H9 (cell line): Measurements from ENCODE around the gene THSD4. TPM values are rescaled to one million over a fixed set of nuclear protein-coding genes. Genes with fewer than 3 reads are reported as not detected.

Experiments used
- DNase-seq: peaks from one replicate; pipeline ENCODE4 v3.0.0-alpha.2; 2017
- H2AFZ ChIP-seq: one replicate; pipeline ENCODE4 v1.6.1; 2013; ENCODE audit warnings: mild to moderate bottlenecking, low read length, control low read depth, moderate library complexity
- H2AK5ac ChIP-seq: 2 replicates; pipeline ENCODE4 v1.6.1; 2013; ENCODE audit warnings: low read length, control low read depth, mixed read lengths; ENCODE audit not compliant: insufficient read length
- H2BK120ac ChIP-seq: one replicate; pipeline ENCODE4 v1.6.1; 2013; ENCODE audit warnings: low read depth, mild to moderate bottlenecking, low read length, control low read depth, inconsistent platforms; ENCODE audit not compliant: poor library complexity, severe bottlenecking
- H2BK12ac ChIP-seq: 2 replicates; pipeline ENCODE4 v1.6.1; 2013; ENCODE audit warnings: low read length, control low read depth, mixed read lengths, low read depth; ENCODE audit not compliant: insufficient read length
- H2BK15ac ChIP-seq: 2 replicates; pipeline ENCODE4 v1.6.1; 2013; ENCODE audit warnings: low read depth, low read length, control low read depth
- H2BK20ac ChIP-seq: one replicate; pipeline ENCODE4 v1.6.1; 2013; ENCODE audit warnings: low read depth, mild to moderate bottlenecking, low read length, control low read depth, inconsistent platforms; ENCODE audit not compliant: poor library complexity, severe bottlenecking
- H2BK5ac ChIP-seq: 2 replicates; pipeline ENCODE4 v1.6.1; 2013; ENCODE audit warnings: low read length, control low read depth, mixed read lengths; ENCODE audit not compliant: insufficient read length
- H3K14ac ChIP-seq: 2 replicates; pipeline ENCODE4 v1.6.1; 2013; ENCODE audit warnings: low read length, control low read depth; ENCODE audit not compliant: insufficient read depth
- H3K18ac ChIP-seq: 2 replicates; pipeline ENCODE4 v1.6.1; 2013; ENCODE audit warnings: low read depth, mild to moderate bottlenecking, mixed read lengths, low read length, control low read depth; ENCODE audit not compliant: insufficient read length
- H3K23ac ChIP-seq: 2 replicates; pipeline ENCODE4 v1.6.1; 2013; ENCODE audit warnings: low read length, control low read depth, mixed read lengths, low read depth; ENCODE audit not compliant: insufficient read length
- H3K23me2 ChIP-seq: 2 replicates; pipeline ENCODE4 v1.6.1; 2013; ENCODE audit warnings: low read depth, mild to moderate bottlenecking, mixed read lengths, low read length, control low read depth; ENCODE audit not compliant: insufficient read length, poor library complexity, severe bottlenecking
- H3K27ac ChIP-seq: 2 replicates; pipeline ENCODE4 v1.5.1; 2013; ENCODE audit warnings: low read length, control low read depth, mixed read lengths, low read depth; ENCODE audit not compliant: insufficient read length
- H3K27me3 ChIP-seq: 2 replicates; pipeline ENCODE4 v1.6.1; 2013; ENCODE audit warnings: low read length, control low read depth, inconsistent platforms; ENCODE audit not compliant: insufficient read depth
- H3K4ac ChIP-seq: 2 replicates; pipeline ENCODE4 v1.6.1; 2013; ENCODE audit warnings: low read depth, mild to moderate bottlenecking, control low read depth, inconsistent platforms, low read length, moderate library complexity
- H3K4me1 ChIP-seq: 2 replicates; pipeline ENCODE4 v1.6.1; 2013; ENCODE audit warnings: low read length, control low read depth, inconsistent platforms; ENCODE audit not compliant: insufficient read depth
- H3K4me2 ChIP-seq: 2 replicates; pipeline ENCODE4 v1.6.1; 2013; ENCODE audit warnings: low read length, control low read depth, mixed read lengths; ENCODE audit not compliant: insufficient read length, insufficient read depth
- H3K56ac ChIP-seq: 2 replicates; pipeline ENCODE4 v1.6.1; 2013; ENCODE audit warnings: low read depth, mild to moderate bottlenecking, mixed read lengths, low read length, control low read depth; ENCODE audit not compliant: insufficient read length
- H3K79me1 ChIP-seq: 2 replicates; pipeline ENCODE4 v1.6.1; 2013; ENCODE audit warnings: low read depth, mild to moderate bottlenecking, moderate library complexity, low read length, control low read depth, inconsistent platforms; ENCODE audit not compliant: insufficient read depth, poor library complexity, severe bottlenecking
- H3K79me2 ChIP-seq: 2 replicates; pipeline ENCODE4 v1.6.1; 2013; ENCODE audit warnings: low read length, control low read depth, inconsistent platforms; ENCODE audit not compliant: insufficient read depth
- H3K9ac ChIP-seq: 2 replicates; pipeline ENCODE4 v1.6.1; 2013; ENCODE audit warnings: low read length, control low read depth, mixed read lengths; ENCODE audit not compliant: insufficient read length; ENCODE audit errors: extremely low read depth
- H3K9me3 ChIP-seq: one replicate; pipeline ENCODE4 v1.6.1; 2013; ENCODE audit warnings: low read depth, low read length, inconsistent platforms; ENCODE audit not compliant: control insufficient read depth
- H3T11ph ChIP-seq: one replicate; pipeline ENCODE4 v1.6.1; 2013; ENCODE audit warnings: mild to moderate bottlenecking, low read length, control low read depth, inconsistent platforms
- H4K20me1 ChIP-seq: one replicate; pipeline ENCODE4 v1.6.1; 2013; ENCODE audit not compliant: control insufficient read depth, insufficient read length, insufficient read depth
- H4K5ac ChIP-seq: 2 replicates; pipeline ENCODE4 v1.6.1; 2013; ENCODE audit warnings: low read depth, mild to moderate bottlenecking, mixed read lengths, low read length, control low read depth; ENCODE audit not compliant: insufficient read length
- H4K8ac ChIP-seq: replicated peaks from 2 replicates; pipeline ENCODE4 v1.6.1; 2013; ENCODE audit warnings: low read length, control low read depth, mixed read lengths, low read depth; ENCODE audit not compliant: insufficient read length
- H4K91ac ChIP-seq: 2 replicates; pipeline ENCODE4 v1.6.1; 2013; ENCODE audit warnings: low read depth, mild to moderate bottlenecking, moderate library complexity, mixed read lengths, low read length, control low read depth; ENCODE audit not compliant: insufficient read length
- H3K27ac Mint-ChIP-seq, 3 experiments: 2 replicates in 2 of 3; 3 replicates in 1 of 3; pipeline ENCODE4 v1.8.0; 2020 to 2021; ENCODE audit warnings: mixed read lengths in 3 of 3, mild to moderate bottlenecking in 1 of 3, moderate library complexity in 1 of 3
- H3K27me3 Mint-ChIP-seq: 2 replicates; pipeline ENCODE4 v1.8.0; 2021; ENCODE audit warnings: low read depth, mild to moderate bottlenecking, moderate library complexity, mixed read lengths
- H3K36me3 Mint-ChIP-seq, 3 experiments: 2 replicates in 2 of 3; 3 replicates in 1 of 3; pipeline ENCODE4 v1.8.0; 2020 to 2021; ENCODE audit warnings: low read depth in 3 of 3, mixed read lengths in 3 of 3; ENCODE audit not compliant: insufficient read depth in 1 of 3
- H3K4me1 Mint-ChIP-seq, 2 experiments: 2 replicates each; pipeline ENCODE4 v1.8.0; 2020; ENCODE audit warnings: mixed read lengths in 2 of 2
- H3K4me3 Mint-ChIP-seq, 2 experiments: 2 replicates in 1 of 2; 3 replicates in 1 of 2; pipeline ENCODE4 v1.8.0; 2020 to 2021; ENCODE audit warnings: mild to moderate bottlenecking in 2 of 2, mixed read lengths in 2 of 2, moderate library complexity in 1 of 2
- H3K9me3 Mint-ChIP-seq, 2 experiments: 2 replicates in 1 of 2; 3 replicates in 1 of 2; pipeline ENCODE4 v1.8.0; 2020; ENCODE audit warnings: mild to moderate bottlenecking in 2 of 2, mixed read lengths in 2 of 2, moderate library complexity in 1 of 2
- CTCF ChIP-seq: fragments of 200-600 bp; sonication (generic); conservative IDR thresholded peaks from 3 replicates; pipeline ENCODE4 v1.8.0; 2021; ENCODE audit warnings: antibody characterized with exemption, mild to moderate bottlenecking
- WGBS: extraction: QIAGEN DNeasy Blood & Tissue Kit; methylation state at CpG from one replicate; pipeline ENCODE4 v1.1.7; 2013; ENCODE audit warnings: missing lambda C conversion rate, low lambda C conversion rate, mixed read lengths; ENCODE audit not compliant: insufficient read length; ENCODE audit errors: extremely low coverage; 5-methylcytosine and 5-hydroxymethylcytosine counted together
- total RNA-seq: library from RNA; stranded (reverse); gene quantifications from 2 replicates; pipeline ENCODE4 v1.2.1, GENCODE V29; 2021

The THSD4 gene
- total RNA-seq, 1 experiment from 2014 or later = 5.5 TPM

- H3K27me3 Mint-ChIP-seq = no peaks in the 10 kb centered on the region
- Histone ChIP-seq H2BK20ac (no peak overlapping the region), H3K79me1 (no peaks in the 10 kb centered on the region), H3K79me2 (no peaks in the 10 kb centered on the region), H3K27ac (no peak overlapping the region), H3K14ac (no peak overlapping the region), H3K18ac (no peak overlapping the region), H3K4ac (no peak overlapping the region), H3K4me1 (no peaks in the 10 kb centered on the region), H4K5ac (no peak overlapping the region), H4K20me1 (no peaks in the 10 kb centered on the region), H2AK5ac (no peak overlapping the region), H3K9me3 (no peaks in the 10 kb centered on the region), H2BK15ac (no peak overlapping the region), H3K23me2 (no peaks in the 10 kb centered on the region), H2AFZ (no peak overlapping the region), H2BK5ac (no peak overlapping the region), H2BK120ac (no peak overlapping the region), H4K91ac (no peak overlapping the region), H3T11ph (no peak overlapping the region), H3K27me3 (no peaks in the 10 kb centered on the region), H2BK12ac (no peak overlapping the region), H3K56ac (no peak overlapping the region), H3K4me2 (no peak overlapping the region), H3K23ac (no peak overlapping the region), H4K8ac (no peak overlapping the region), H3K9ac (no peak overlapping the region)
- TF ChIP-seq CTCF = no peak
- H3K36me3 Mint-ChIP-seq = peaks cover 3 to 10% (median 7%) of the 10 kb centered on the region in 3 experiments; a peak in 5 of 7 replicates
- WGBS = no CpG with 5 or more reads among the region's 3 CpGs
- no peak overlapping the region for H3K4me3 Mint-ChIP-seq
- peaks cover 9 to 18% of the 10 kb centered on the region in 2 experiments for H3K9me3 Mint-ChIP-seq
- no peak overlapping the region for H3K27ac Mint-ChIP-seq
- no peak for DNase-seq
- H3K4me1 Mint-ChIP-seq = peaks cover under 1% of the 10 kb centered on the region in 2 experiments; a peak in 2 of 4 replicates
These were observed 573.3 kb downstream of the THSD4 start for GRCh38 chr15:71688509-71689094.
